Prostate gland (tissue), 2 donors: ENCODE measurements around the gene S100A5.
"Not testable (repeated sequence)": the region's sequence is repeated elsewhere in the genome, so short reads cannot be mapped to it uniquely, and the experiment has no call there.

Source experiments
- POLR2AphosphoS5 ChIP-seq: sonication (generic); formaldehyde crosslinking; IDR thresholded peaks from one replicate; pipeline ENCODE4 v1.6.1; 2017; ENCODE audit warnings: antibody characterized with exemption
- TF ChIP-seq, protein P1 (sequence below), 4 experiments: fragments of 200-600 bp in 2 of 4; fragments of 450-650 bp in 2 of 4; sonication (generic) in 2 of 4; IDR thresholded peaks; 1 replicate in 3 of 4; 2 replicates in 1 of 4; pipeline ENCODE4 v1.5.1; 2016 to 2019; ENCODE audit warnings: antibody characterized with exemption in 4 of 4, mild to moderate bottlenecking in 2 of 4, moderate library complexity in 2 of 4

- TF ChIP-seq, protein P1, sequence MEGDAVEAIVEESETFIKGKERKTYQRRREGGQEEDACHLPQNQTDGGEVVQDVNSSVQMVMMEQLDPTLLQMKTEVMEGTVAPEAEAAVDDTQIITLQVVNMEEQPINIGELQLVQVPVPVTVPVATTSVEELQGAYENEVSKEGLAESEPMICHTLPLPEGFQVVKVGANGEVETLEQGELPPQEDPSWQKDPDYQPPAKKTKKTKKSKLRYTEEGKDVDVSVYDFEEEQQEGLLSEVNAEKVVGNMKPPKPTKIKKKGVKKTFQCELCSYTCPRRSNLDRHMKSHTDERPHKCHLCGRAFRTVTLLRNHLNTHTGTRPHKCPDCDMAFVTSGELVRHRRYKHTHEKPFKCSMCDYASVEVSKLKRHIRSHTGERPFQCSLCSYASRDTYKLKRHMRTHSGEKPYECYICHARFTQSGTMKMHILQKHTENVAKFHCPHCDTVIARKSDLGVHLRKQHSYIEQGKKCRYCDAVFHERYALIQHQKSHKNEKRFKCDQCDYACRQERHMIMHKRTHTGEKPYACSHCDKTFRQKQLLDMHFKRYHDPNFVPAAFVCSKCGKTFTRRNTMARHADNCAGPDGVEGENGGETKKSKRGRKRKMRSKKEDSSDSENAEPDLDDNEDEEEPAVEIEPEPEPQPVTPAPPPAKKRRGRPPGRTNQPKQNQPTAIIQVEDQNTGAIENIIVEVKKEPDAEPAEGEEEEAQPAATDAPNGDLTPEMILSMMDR (IDR thresholded peaks at IDR 0.05), result not testable (repeated sequence)
- not testable (repeated sequence) for TF ChIP-seq POLR2AphosphoS5
Measured at GRCh38 chr1:153575497-153575896, 34.8 kb upstream of the S100A5 start.
